Measurements from ENCODE around the gene GNAT1. TPM values are rescaled to one million over a fixed set of nuclear protein-coding genes. Genes with fewer than 3 reads are reported as not detected.

GNAT1 gene
- not detected in 2 replicates for total RNA-seq

- peaks cover 33% of the 10 kb centered on the region for H3K27me3 ChIP-seq (ENCODE audit: control insufficient read depth, insufficient read depth, low read length)
- TF ChIP-seq, protein P1, sequence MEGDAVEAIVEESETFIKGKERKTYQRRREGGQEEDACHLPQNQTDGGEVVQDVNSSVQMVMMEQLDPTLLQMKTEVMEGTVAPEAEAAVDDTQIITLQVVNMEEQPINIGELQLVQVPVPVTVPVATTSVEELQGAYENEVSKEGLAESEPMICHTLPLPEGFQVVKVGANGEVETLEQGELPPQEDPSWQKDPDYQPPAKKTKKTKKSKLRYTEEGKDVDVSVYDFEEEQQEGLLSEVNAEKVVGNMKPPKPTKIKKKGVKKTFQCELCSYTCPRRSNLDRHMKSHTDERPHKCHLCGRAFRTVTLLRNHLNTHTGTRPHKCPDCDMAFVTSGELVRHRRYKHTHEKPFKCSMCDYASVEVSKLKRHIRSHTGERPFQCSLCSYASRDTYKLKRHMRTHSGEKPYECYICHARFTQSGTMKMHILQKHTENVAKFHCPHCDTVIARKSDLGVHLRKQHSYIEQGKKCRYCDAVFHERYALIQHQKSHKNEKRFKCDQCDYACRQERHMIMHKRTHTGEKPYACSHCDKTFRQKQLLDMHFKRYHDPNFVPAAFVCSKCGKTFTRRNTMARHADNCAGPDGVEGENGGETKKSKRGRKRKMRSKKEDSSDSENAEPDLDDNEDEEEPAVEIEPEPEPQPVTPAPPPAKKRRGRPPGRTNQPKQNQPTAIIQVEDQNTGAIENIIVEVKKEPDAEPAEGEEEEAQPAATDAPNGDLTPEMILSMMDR (IDR thresholded peaks at IDR 0.05; ENCODE audit: insufficient read depth, low read length, poor library complexity, severe bottlenecking): no peak
- DNase-seq (ENCODE audit: low read depth): no peak
- H3K4me3 ChIP-seq (ENCODE audit: low read depth, low read length): no peak within 1 kb of the TSS
- H3K36me3 ChIP-seq (ENCODE audit: control insufficient read depth, insufficient read depth, low read length): no peaks in the 10 kb centered on the region
Measured at GRCh38 chr3:50190936-50191660, at the start of gene GNAT1. GNAT1 (plus strand) TSS chr3:50191610; CDS start chr3:50191726, 116 bp downstream.

GRCh38 chr3:50146316-50146901 is 45.0 kb upstream of the GNAT1 start:
- H3K27me3 ChIP-seq (ENCODE audit: control insufficient read depth, insufficient read depth, low read length): no peaks in the 10 kb centered on the region
- no peaks in the 10 kb centered on the region for H3K36me3 ChIP-seq (ENCODE audit: control insufficient read depth, insufficient read depth, low read length)
- no peak for DNase-seq (ENCODE audit: low read depth)
- no peak overlapping the region for H3K4me3 ChIP-seq (ENCODE audit: low read depth, low read length)
- TF ChIP-seq, protein P1 (IDR thresholded peaks at IDR 0.05; ENCODE audit: insufficient read depth, low read length, poor library complexity, severe bottlenecking): no peak

- Histone ChIP-seq H3K27me3 (ENCODE audit: control insufficient read depth, insufficient read depth, low read length) (no peaks in the 10 kb centered on the region), H3K4me3 (ENCODE audit: low read depth, low read length) (no peak overlapping the region)
- TF ChIP-seq, protein P1 (IDR thresholded peaks at IDR 0.05; ENCODE audit: insufficient read depth, low read length, poor library complexity, severe bottlenecking): no peak
Measured at GRCh38 chr3:50147016-50147415, 44.4 kb upstream of the GNAT1 start.

DNA sequence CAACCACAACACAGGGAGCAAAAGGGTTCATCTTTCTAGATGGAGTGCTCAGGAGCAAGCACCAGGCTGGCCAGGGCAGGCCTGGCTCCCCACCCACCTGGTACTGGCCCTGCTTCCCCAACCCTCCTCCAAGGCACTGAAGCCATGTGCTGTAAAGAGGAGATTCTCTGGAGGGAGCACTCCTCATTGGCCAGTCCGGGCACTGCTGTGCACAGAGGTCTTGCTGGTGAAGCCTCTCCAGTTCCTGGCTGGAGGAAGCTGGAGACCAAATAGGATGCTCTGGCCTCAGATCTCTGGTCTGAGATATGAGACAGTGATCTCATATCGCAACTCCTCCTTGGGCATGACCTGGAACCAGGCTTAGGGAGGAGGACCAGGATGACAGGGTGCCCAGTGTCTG is 44.0 kb upstream of the GNAT1 start:
- no peaks in the 10 kb centered on the region for H3K27me3 ChIP-seq (ENCODE audit: control insufficient read depth, insufficient read depth, low read length)
- TF ChIP-seq, protein P1 (IDR thresholded peaks at IDR 0.05; ENCODE audit: insufficient read depth, low read length, poor library complexity, severe bottlenecking): no peak
- H3K36me3 ChIP-seq (ENCODE audit: control insufficient read depth, insufficient read depth, low read length): no peaks in the 10 kb centered on the region
- no peak overlapping the region for H3K4me3 ChIP-seq (ENCODE audit: low read depth, low read length)
- no peak for DNase-seq (ENCODE audit: low read depth)

More at GRCh38 chr3:50147016-50147415, 44.4 kb upstream of the GNAT1 start:
- H3K36me3 ChIP-seq (ENCODE audit: control insufficient read depth, insufficient read depth, low read length): no peaks in the 10 kb centered on the region
- DNase-seq (ENCODE audit: low read depth): no peak

DNA sequence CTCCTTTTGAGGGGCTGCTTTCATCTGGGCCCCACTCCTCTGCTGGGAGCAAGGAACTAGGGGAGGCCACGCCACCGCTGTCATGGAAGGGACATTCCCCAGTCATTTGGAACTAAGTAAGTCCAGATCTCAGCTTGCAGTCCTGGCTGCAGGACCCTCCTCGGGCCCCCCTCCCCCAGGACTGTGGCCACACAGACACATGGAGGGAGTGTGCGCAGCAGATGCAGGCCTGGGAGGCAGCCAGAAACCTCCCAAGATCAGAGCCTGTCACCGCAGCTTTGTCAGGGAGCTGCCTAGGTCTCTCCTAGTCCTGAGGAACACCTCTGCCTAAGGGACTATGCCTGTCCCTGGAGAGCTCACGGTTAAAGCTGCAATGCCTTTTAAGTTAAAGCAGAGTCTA is 43.5 kb upstream of the GNAT1 start:
- DNase-seq (ENCODE audit: low read depth): no peak
- H3K27me3 ChIP-seq (ENCODE audit: control insufficient read depth, insufficient read depth, low read length): no peaks in the 10 kb centered on the region

More for the DNA sequence above, 43.5 kb upstream of the GNAT1 start:
- Histone ChIP-seq H3K36me3 (ENCODE audit: control insufficient read depth, insufficient read depth, low read length) (no peaks in the 10 kb centered on the region), H3K4me3 (ENCODE audit: low read depth, low read length) (no peak overlapping the region)
- TF ChIP-seq, protein P1 (IDR thresholded peaks at IDR 0.05; ENCODE audit: insufficient read depth, low read length, poor library complexity, severe bottlenecking): no peak

All from kidney epithelial cell (primary cell).